ENCODE data around the gene SLC17A4. TPM values are rescaled to one million over a fixed set of nuclear protein-coding genes. Genes with fewer than 3 reads are reported as not detected.

The SLC17A4 gene
- total and polyA plus RNA-seq, 2 of the 13 experiments (the other 11 are each of a cell fraction or from before 2014, with no cell fraction given) = 0.07 TPM; not detected in 1

- TF ChIP-seq ZNF800 (CRISPR knock-in tag; IDR thresholded peaks at IDR 0.05) = no peak
- no peak for TF ChIP-seq MLLT10 (CRISPR knock-in tag; IDR thresholded peaks at IDR 0.05)
- no peak for TF ChIP-seq ZNF772 (CRISPR knock-in tag; IDR thresholded peaks at IDR 0.05)
- TF ChIP-seq ZNF329 (CRISPR knock-in tag; IDR thresholded peaks at IDR 0.05; ENCODE audit: low read depth) = no peak
- TF ChIP-seq FOXA3 (CRISPR knock-in tag; IDR thresholded peaks at IDR 0.05) = no peak
- TF ChIP-seq KDM5B (CRISPR knock-in tag; IDR thresholded peaks at IDR 0.05; ENCODE audit: borderline replicate concordance) = no peak
- TF ChIP-seq ELF3 (CRISPR knock-in tag; IDR thresholded peaks at IDR 0.05) = peak; percentile 88
- TF ChIP-seq ZNF562 (CRISPR knock-in tag; IDR thresholded peaks at IDR 0.05; ENCODE audit: borderline replicate concordance) = no peak
- no peak for TF ChIP-seq BORCS8-MEF2B (CRISPR knock-in tag; IDR thresholded peaks at IDR 0.05)
- no peak for TF ChIP-seq ZBTB38 (CRISPR knock-in tag; IDR thresholded peaks at IDR 0.05)
- TF ChIP-seq IKZF1 (IDR thresholded peaks at IDR 0.05) = no peak
- no peak for TF ChIP-seq KMT2B (CRISPR knock-in tag; IDR thresholded peaks at IDR 0.05)
- peak; percentile 51 for TF ChIP-seq HNF4A (CRISPR knock-in tag; IDR thresholded peaks at IDR 0.05)
- TF ChIP-seq ZNF773 (CRISPR knock-in tag; IDR thresholded peaks at IDR 0.05; ENCODE audit: borderline replicate concordance) = no peak
- no peak for TF ChIP-seq ZNF567 (CRISPR knock-in tag; IDR thresholded peaks at IDR 0.05; ENCODE audit: borderline replicate concordance)
- no peak for TF ChIP-seq RFX3 (CRISPR knock-in tag; IDR thresholded peaks at IDR 0.05)
- TF ChIP-seq ELF1 (CRISPR knock-in tag; IDR thresholded peaks at IDR 0.05) = peak; percentile 85
- no peak for TF ChIP-seq SP2 (CRISPR knock-in tag; IDR thresholded peaks at IDR 0.05)
- no peak for TF ChIP-seq ZXDC (CRISPR knock-in tag; IDR thresholded peaks at IDR 0.05)
- no peak for TF ChIP-seq MAFF (IDR thresholded peaks at IDR 0.05; ENCODE audit: low read depth, low read length)
- TF ChIP-seq ZC3H13 (CRISPR knock-in tag; IDR thresholded peaks at IDR 0.05) = no peak
- TF ChIP-seq ZNF629 (CRISPR knock-in tag; conservative IDR thresholded peaks at IDR 0.05) = no peak
- no peak for TF ChIP-seq SKI (IDR thresholded peaks at IDR 0.05; ENCODE audit: partially characterized antibody)
- no peak for TF ChIP-seq ZBTB46 (CRISPR knock-in tag; IDR thresholded peaks at IDR 0.05; ENCODE audit: borderline replicate concordance)
- TF ChIP-seq BRF2 (CRISPR knock-in tag; IDR thresholded peaks at IDR 0.05) = no peak
- no peak for TF ChIP-seq FIP1L1 (IDR thresholded peaks at IDR 0.05; ENCODE audit: borderline replicate concordance, insufficient read depth, low read depth, low read length)
Observed at GRCh38 chr6:25746968-25747367, 7.6 kb upstream of the SLC17A4 start (continued).

Measured in HepG2 (cell line).